ENCODE measurements around the gene CD320.

GRCh38 chr19:8259142-8259921, 48.8 kb downstream of the CD320 start:
- TF ChIP-seq CTCF (IDR thresholded peaks at IDR 0.05; ENCODE audit: low read depth, low read length) (no peak), POLR2A (IDR thresholded peaks at IDR 0.05; ENCODE audit: extremely low read depth, insufficient read length) (no peak), MYC (IDR thresholded peaks at IDR 0.05; ENCODE audit: low read depth, low read length) (no peak), MAX (IDR thresholded peaks at IDR 0.05; ENCODE audit: low read depth, low read length) (no peak)
